Measurements from ENCODE around the gene KLHL28. TPM values are rescaled to one million over a fixed set of nuclear protein-coding genes. Genes with fewer than 3 reads are reported as not detected.

Gene KLHL28
- total and polyA plus RNA-seq, 2 donors (not counting 3 experiments of a cell fraction or from before 2014, with no cell fraction given): 2.9 to 7.3 TPM

DNA sequence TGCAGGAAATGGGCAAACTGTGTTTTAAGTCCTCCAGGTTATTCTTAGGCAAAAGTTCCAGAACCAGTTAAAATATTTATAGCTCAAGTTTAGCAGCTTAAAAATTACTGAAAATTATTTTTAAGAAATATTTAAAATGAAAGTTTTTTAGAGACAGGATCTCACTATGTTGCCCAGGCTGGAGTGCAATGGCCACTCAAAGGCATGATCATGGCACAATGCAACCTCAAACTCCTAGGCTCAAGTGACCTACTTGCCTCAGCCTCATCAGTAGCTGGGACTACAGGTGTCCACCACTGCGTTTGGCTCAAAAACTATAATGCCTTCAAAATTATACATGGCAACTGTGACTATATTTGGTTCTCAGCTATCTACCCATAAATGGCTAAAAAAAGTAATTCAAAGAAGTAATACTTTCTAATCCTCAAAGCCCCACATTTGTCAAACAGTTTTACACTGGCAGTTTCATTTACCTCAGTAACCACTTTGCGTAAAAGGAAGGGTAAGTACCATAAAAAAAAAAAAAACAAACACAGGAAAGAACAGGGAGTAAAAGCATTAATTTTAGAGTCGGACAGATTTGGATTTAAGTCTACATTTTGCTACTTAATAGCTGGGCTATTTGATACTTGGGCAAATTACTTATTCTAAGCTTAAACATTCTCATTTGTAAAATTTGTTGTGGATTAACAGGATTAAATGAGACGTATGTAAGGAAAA lies 9.2 kb downstream of the KLHL28 start:
- H2AFZ ChIP-seq (ENCODE audit: low read depth, low read length): no peak overlapping the region
- dilution Hi-C loops (cut with MboI; ENCODE audit: extremely low pct_ligation_motif_present, low sequenced_read_pairs): no loop called here
- H3K4me1 ChIP-seq (ENCODE audit: control insufficient read depth, extremely low read depth, insufficient read depth, low read length): no peaks in the 10 kb centered on the region
- H3K9ac ChIP-seq (replicated peaks; ENCODE audit: extremely low read depth, insufficient read depth, low read length): no peak overlapping the region
- DNase-seq (ENCODE audit: low read depth, low spot score) (no peak), FAIRE-seq (no peak)
- POLR2A ChIA-PET: interaction anchor here (0.6 to 0.7 kb wide), 2 partner anchors 10 to 14 kb away, joined by 3 read pairs; no protein-coding TSS in a partner anchor
- H4K20me1 ChIP-seq (replicated peaks; ENCODE audit: control insufficient read depth, extremely low read depth, insufficient read depth, low read length): no peaks in the 10 kb centered on the region
- H3K79me2 ChIP-seq (ENCODE audit: control insufficient read depth, insufficient read depth, low read length): peaks cover 51% of the 10 kb centered on the region
- H3K27me3 ChIP-seq (ENCODE audit: control insufficient read depth in 2 of 2, insufficient read depth in 2 of 2, low read length in 2 of 2): no peaks in the 10 kb centered on the region
- H3K36me3 ChIP-seq (ENCODE audit: control insufficient read depth in 2 of 2, extremely low read depth in 1 of 2, insufficient read depth in 2 of 2, low read length in 2 of 2): no peaks in the 10 kb centered on the region
- no TSS peak for BruUV-seq (replicated peaks)
- no peaks in the 10 kb centered on the region for H3K9me1 ChIP-seq (replicated peaks; ENCODE audit: control insufficient read depth, extremely low read depth, insufficient read depth, low read length)
- H3K4me2 ChIP-seq (ENCODE audit: insufficient read depth, low read length): no peak overlapping the region
- no peak for TF ChIP-seq POLR2AphosphoS5 (IDR thresholded peaks at IDR 0.05; ENCODE audit: insufficient read depth, low read depth, low read length)
- H3K9me3 ChIP-seq (replicated peaks; ENCODE audit: control insufficient read depth, insufficient read depth, low read length): no peaks in the 10 kb centered on the region
- no peak overlapping the region for H3K27ac ChIP-seq (ENCODE audit: insufficient read depth, low read depth, low read length)
- CTCF ChIA-PET: interaction anchor here (1.1 kb wide), 1 partner anchor 39 kb away, joined by 3 read pairs; no protein-coding TSS in a partner anchor
- H3K4me3 ChIP-seq (replicated peaks in 1 of 3; ENCODE audit: insufficient read depth in 1 of 3, low read depth in 1 of 3, low read length in 3 of 3): no peak overlapping the region
- intact Hi-C loops (cut with micrococcal nuclease): no loop called here

DNA sequence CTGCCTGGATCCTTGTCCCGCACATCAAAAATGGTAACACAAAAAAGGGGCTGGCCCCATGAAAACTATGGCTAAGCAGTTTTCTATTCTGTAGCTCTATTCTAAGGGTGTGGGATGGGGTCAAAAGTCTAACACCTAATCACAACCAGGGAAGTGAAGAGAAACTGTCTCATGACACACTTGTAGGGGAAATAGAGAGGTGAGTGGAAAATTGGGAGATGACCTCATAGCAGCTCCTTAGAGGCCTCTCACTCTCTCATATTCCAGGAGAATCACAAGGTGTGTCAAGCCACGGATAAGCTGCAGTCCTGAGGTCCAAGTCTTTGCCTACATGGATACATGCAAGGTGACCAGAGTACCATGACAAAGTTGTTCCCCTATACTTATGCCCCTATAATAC lies 10.7 kb downstream of the KLHL28 start:
- H3K9me1 ChIP-seq (replicated peaks; ENCODE audit: control insufficient read depth, extremely low read depth, insufficient read depth, low read length): no peaks in the 10 kb centered on the region
- CTCF ChIA-PET: no interaction called here
- TF ChIP-seq GATA2 (IDR thresholded peaks at IDR 0.05; ENCODE audit: insufficient read depth, insufficient read length, low read depth, low read length): no peak
- TF ChIP-seq, protein P1, sequence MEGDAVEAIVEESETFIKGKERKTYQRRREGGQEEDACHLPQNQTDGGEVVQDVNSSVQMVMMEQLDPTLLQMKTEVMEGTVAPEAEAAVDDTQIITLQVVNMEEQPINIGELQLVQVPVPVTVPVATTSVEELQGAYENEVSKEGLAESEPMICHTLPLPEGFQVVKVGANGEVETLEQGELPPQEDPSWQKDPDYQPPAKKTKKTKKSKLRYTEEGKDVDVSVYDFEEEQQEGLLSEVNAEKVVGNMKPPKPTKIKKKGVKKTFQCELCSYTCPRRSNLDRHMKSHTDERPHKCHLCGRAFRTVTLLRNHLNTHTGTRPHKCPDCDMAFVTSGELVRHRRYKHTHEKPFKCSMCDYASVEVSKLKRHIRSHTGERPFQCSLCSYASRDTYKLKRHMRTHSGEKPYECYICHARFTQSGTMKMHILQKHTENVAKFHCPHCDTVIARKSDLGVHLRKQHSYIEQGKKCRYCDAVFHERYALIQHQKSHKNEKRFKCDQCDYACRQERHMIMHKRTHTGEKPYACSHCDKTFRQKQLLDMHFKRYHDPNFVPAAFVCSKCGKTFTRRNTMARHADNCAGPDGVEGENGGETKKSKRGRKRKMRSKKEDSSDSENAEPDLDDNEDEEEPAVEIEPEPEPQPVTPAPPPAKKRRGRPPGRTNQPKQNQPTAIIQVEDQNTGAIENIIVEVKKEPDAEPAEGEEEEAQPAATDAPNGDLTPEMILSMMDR (IDR thresholded peaks at IDR 0.05; ENCODE audit: extremely low read depth in 1 of 2, insufficient read depth in 1 of 2, low read depth in 1 of 2, low read length in 2 of 2): no peak
- TF ChIP-seq, protein P2, sequence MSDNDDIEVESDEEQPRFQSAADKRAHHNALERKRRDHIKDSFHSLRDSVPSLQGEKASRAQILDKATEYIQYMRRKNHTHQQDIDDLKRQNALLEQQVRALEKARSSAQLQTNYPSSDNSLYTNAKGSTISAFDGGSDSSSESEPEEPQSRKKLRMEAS (IDR thresholded peaks at IDR 0.05; ENCODE audit: insufficient read depth, insufficient read length): no peak
- no peak for TF ChIP-seq JUN (IDR thresholded peaks at IDR 0.05; ENCODE audit: borderline replicate concordance, insufficient read depth, insufficient read length, low read depth)
- no peak for TF ChIP-seq EZH2 (IDR thresholded peaks at IDR 0.05; ENCODE audit: borderline replicate concordance, low read depth, low read length, severe bottlenecking)
- TF ChIP-seq MYC (IDR thresholded peaks at IDR 0.05; ENCODE audit: low read depth, low read length): no peak
- TF ChIP-seq FOS (IDR thresholded peaks at IDR 0.05; ENCODE audit: borderline replicate concordance, insufficient read depth, low read length): no peak
- TF ChIP-seq POLR2A (IDR thresholded peaks at IDR 0.05; ENCODE audit: low read depth, low read length): no peak
- TF ChIP-seq POLR2AphosphoS5 (IDR thresholded peaks at IDR 0.05; ENCODE audit: insufficient read depth, low read depth, low read length): no peak
- H3K27me3 ChIP-seq (ENCODE audit: control insufficient read depth in 2 of 2, insufficient read depth in 2 of 2, low read length in 2 of 2): no peaks in the 10 kb centered on the region
- H3K36me3 ChIP-seq (ENCODE audit: control insufficient read depth in 2 of 2, extremely low read depth in 1 of 2, insufficient read depth in 2 of 2, low read length in 2 of 2): no peaks in the 10 kb centered on the region
- no peak for DNase-seq (ENCODE audit: low read depth, low spot score)
- H4K20me1 ChIP-seq (replicated peaks; ENCODE audit: control insufficient read depth, extremely low read depth, insufficient read depth, low read length): no peaks in the 10 kb centered on the region
- no peak for FAIRE-seq
- H3K27ac ChIP-seq (ENCODE audit: insufficient read depth, low read depth, low read length): no peak overlapping the region
- no peak overlapping the region for H2AFZ ChIP-seq (ENCODE audit: low read depth, low read length)
- POLR2A ChIA-PET: no interaction called here
- H3K4me3 ChIP-seq (replicated peaks in 1 of 3; ENCODE audit: insufficient read depth in 1 of 3, low read depth in 1 of 3, low read length in 3 of 3): no peak overlapping the region
- dilution Hi-C loops (cut with MboI; ENCODE audit: extremely low pct_ligation_motif_present, low sequenced_read_pairs) (no loop called here), intact Hi-C loops (cut with micrococcal nuclease) (no loop called here)
- H3K9ac ChIP-seq (replicated peaks; ENCODE audit: extremely low read depth, insufficient read depth, low read length): no peak overlapping the region
- no peaks in the 10 kb centered on the region for H3K4me1 ChIP-seq (ENCODE audit: control insufficient read depth, extremely low read depth, insufficient read depth, low read length)
- peaks cover 43% of the 10 kb centered on the region for H3K79me2 ChIP-seq (ENCODE audit: control insufficient read depth, insufficient read depth, low read length)
- no peak overlapping the region for H3K4me2 ChIP-seq (ENCODE audit: insufficient read depth, low read length)
- BruUV-seq (replicated peaks): no TSS peak
- no peaks in the 10 kb centered on the region for H3K9me3 ChIP-seq (replicated peaks; ENCODE audit: control insufficient read depth, insufficient read depth, low read length)

Measured in endothelial cell of umbilical vein (primary cell).